Measurements from ENCODE around the gene GPC5.

Gene GPC5

GRCh38 chr13:91398413-91399188, at the start of gene GPC5:
Gene GPC5, plus strand, starts transcription at chr13:91398621.
- Histone ChIP-seq H4K20me1 (ENCODE audit: low read depth, low read length) (no peaks in the 10 kb centered on the region), H3K79me2 (ENCODE audit: insufficient read depth, low read length) (no peaks in the 10 kb centered on the region), H3K9me2 (replicated peaks; ENCODE audit: insufficient read depth, low read length) (no peaks in the 10 kb centered on the region), H3F3A (ENCODE audit: insufficient read depth) (0 out of 2 replicates have a peak, but pooled peaks cover 5% of the 10 kb centered on the region), H3K36me3 (ENCODE audit: low read length) (no peaks in the 10 kb centered on the region), H3K27me3 (ENCODE audit: low read length) (no peaks in the 10 kb centered on the region), H3K4me3 (ENCODE audit: insufficient read depth, low read length, poor library complexity, severe bottlenecking) (peak within 1 kb of the TSS; percentile 28), H3K9ac (ENCODE audit: low read length) (no peak within 1 kb of the TSS), H3K27ac (ENCODE audit: low read depth, low read length) (no peak within 1 kb of the TSS), H3K9me3 (ENCODE audit: insufficient read depth, low read length) (no peaks in the 10 kb centered on the region), H2AFZ (ENCODE audit: low read depth, low read length, severe bottlenecking) (peak within 1 kb of the TSS; percentile 46), H3K4me2 (ENCODE audit: low read depth, low read length, poor library complexity, severe bottlenecking) (peak within 1 kb of the TSS; percentile 60)
- TF ChIP-seq, protein P1, sequence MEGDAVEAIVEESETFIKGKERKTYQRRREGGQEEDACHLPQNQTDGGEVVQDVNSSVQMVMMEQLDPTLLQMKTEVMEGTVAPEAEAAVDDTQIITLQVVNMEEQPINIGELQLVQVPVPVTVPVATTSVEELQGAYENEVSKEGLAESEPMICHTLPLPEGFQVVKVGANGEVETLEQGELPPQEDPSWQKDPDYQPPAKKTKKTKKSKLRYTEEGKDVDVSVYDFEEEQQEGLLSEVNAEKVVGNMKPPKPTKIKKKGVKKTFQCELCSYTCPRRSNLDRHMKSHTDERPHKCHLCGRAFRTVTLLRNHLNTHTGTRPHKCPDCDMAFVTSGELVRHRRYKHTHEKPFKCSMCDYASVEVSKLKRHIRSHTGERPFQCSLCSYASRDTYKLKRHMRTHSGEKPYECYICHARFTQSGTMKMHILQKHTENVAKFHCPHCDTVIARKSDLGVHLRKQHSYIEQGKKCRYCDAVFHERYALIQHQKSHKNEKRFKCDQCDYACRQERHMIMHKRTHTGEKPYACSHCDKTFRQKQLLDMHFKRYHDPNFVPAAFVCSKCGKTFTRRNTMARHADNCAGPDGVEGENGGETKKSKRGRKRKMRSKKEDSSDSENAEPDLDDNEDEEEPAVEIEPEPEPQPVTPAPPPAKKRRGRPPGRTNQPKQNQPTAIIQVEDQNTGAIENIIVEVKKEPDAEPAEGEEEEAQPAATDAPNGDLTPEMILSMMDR (IDR thresholded peaks at IDR 0.05; ENCODE audit: insufficient read depth, low read length, poor library complexity, severe bottlenecking), result no peak
- no peak for TF ChIP-seq EZH2phosphoT487 (conservative IDR thresholded peaks at IDR 0.05; ENCODE audit: low read length)

DNA sequence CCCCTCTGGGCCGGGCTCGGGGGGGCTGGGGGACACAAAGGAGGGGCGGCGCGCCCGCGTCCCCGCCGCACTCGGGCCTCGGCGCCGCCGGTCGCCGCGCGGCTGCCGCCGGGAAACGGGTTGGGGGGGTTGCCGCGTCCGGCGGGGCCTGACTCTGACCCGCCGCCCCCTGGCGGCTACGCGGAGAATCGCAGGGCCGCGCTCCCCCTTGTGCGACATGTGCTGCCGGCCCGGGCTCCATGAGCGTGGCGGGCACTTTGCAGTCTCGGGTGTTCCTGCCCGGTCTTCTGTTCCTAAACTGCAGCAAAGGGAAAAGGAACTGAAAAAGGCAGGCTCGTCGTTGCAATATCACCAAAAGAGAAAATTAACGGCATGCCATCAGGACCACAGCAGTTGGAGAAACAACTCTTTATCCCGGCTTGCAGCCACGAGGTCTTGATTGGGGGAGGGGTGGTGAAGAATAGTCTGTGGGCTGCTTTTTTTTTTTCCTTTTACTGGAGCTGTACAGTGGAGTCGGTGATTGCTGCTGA, 49.5 kb upstream of the GPC5 start:
- Histone ChIP-seq H3K4me2 (ENCODE audit: low read depth, low read length, poor library complexity, severe bottlenecking) (peak overlapping the region; percentile 90), H3K36me3 (ENCODE audit: low read length) (peaks cover 46% of the 10 kb centered on the region), H3K9ac (ENCODE audit: low read length) (peak overlapping the region; percentile 93), H2AFZ (ENCODE audit: low read depth, low read length, severe bottlenecking) (peak overlapping the region; percentile 23), H3K9me2 (replicated peaks; ENCODE audit: insufficient read depth, low read length) (no peaks in the 10 kb centered on the region), H3K9me3 (ENCODE audit: insufficient read depth, low read length) (no peaks in the 10 kb centered on the region), H3F3A (ENCODE audit: insufficient read depth) (peaks cover 69% of the 10 kb centered on the region), H3K27ac (ENCODE audit: low read depth, low read length) (peak overlapping the region; percentile 88), H4K20me1 (ENCODE audit: low read depth, low read length) (peaks cover 45% of the 10 kb centered on the region), H3K27me3 (ENCODE audit: low read length) (no peaks in the 10 kb centered on the region), H3K4me3 (ENCODE audit: insufficient read depth, low read length, poor library complexity, severe bottlenecking) (peak overlapping the region; percentile 97), H3K79me2 (ENCODE audit: insufficient read depth, low read length) (peaks cover 51% of the 10 kb centered on the region)
- no peak for TF ChIP-seq EZH2phosphoT487 (conservative IDR thresholded peaks at IDR 0.05; ENCODE audit: low read length)
- TF ChIP-seq, protein P1 (IDR thresholded peaks at IDR 0.05; ENCODE audit: insufficient read depth, low read length, poor library complexity, severe bottlenecking), result peak; percentile 59

GRCh38 chr13:91349992-91350911, 48.2 kb upstream of the GPC5 start:
- peaks cover 52% of the 10 kb centered on the region for H3K79me2 ChIP-seq (ENCODE audit: insufficient read depth, low read length)

More at GRCh38 chr13:91349992-91350911, 48.2 kb upstream of the GPC5 start:
- peak overlapping the region; percentile 97 for H3K4me3 ChIP-seq (ENCODE audit: insufficient read depth, low read length, poor library complexity, severe bottlenecking)
- H3K36me3 ChIP-seq (ENCODE audit: low read length), result peaks cover 59% of the 10 kb centered on the region
- no peak for TF ChIP-seq EZH2phosphoT487 (conservative IDR thresholded peaks at IDR 0.05; ENCODE audit: low read length)
- TF ChIP-seq, protein P1 (IDR thresholded peaks at IDR 0.05; ENCODE audit: insufficient read depth, low read length, poor library complexity, severe bottlenecking), result no peak
- H4K20me1 ChIP-seq (ENCODE audit: low read depth, low read length), result peaks cover 58% of the 10 kb centered on the region
- peak overlapping the region; percentile 90 for H3K4me2 ChIP-seq (ENCODE audit: low read depth, low read length, poor library complexity, severe bottlenecking)
- no peaks in the 10 kb centered on the region for H3K27me3 ChIP-seq (ENCODE audit: low read length)
- H3K9me3 ChIP-seq (ENCODE audit: insufficient read depth, low read length), result no peaks in the 10 kb centered on the region
- H2AFZ ChIP-seq (ENCODE audit: low read depth, low read length, severe bottlenecking), result no peak overlapping the region
- peaks cover 82% of the 10 kb centered on the region for H3F3A ChIP-seq (ENCODE audit: insufficient read depth)
- peak overlapping the region; percentile 88 for H3K27ac ChIP-seq (ENCODE audit: low read depth, low read length)
- no peaks in the 10 kb centered on the region for H3K9me2 ChIP-seq (replicated peaks; ENCODE audit: insufficient read depth, low read length)
- peak overlapping the region; percentile 93 for H3K9ac ChIP-seq (ENCODE audit: low read length)

Measured in SU-DHL-6 (cell line).